ENCODE results near the gene MRPS7. TPM values are rescaled to one million over a fixed set of nuclear protein-coding genes. Genes with fewer than 3 reads are reported as not detected.
A peak's percentile ranks its signal among the peaks of the same experiment; 100 is the strongest.

The MRPS7 gene
- total RNA-seq, 1 experiment from 2014 or later: 94.7 TPM

GRCh38 chr17:75267153-75267410 lies 5.4 kb downstream of the MRPS7 start (continued):
- TF ChIP-seq ZNF512 (CRISPR knock-in tag; IDR thresholded peaks at IDR 0.05; ENCODE audit: borderline replicate concordance) (no peak), ZNF532 (CRISPR knock-in tag; IDR thresholded peaks at IDR 0.05; ENCODE audit: borderline replicate concordance) (no peak), IRF1 (CRISPR knock-in tag; IDR thresholded peaks at IDR 0.05) (no peak), ZNF423 (CRISPR knock-in tag; IDR thresholded peaks at IDR 0.05) (no peak), AFF4 (CRISPR knock-in tag; IDR thresholded peaks at IDR 0.05; ENCODE audit: borderline replicate concordance) (no peak), HMGXB4 (CRISPR knock-in tag; IDR thresholded peaks at IDR 0.05) (no peak), SP1 (CRISPR knock-in tag; conservative IDR thresholded peaks at IDR 0.05) (no peak), NFATC4 (CRISPR knock-in tag; IDR thresholded peaks at IDR 0.05) (no peak), ELF4 (CRISPR knock-in tag; IDR thresholded peaks at IDR 0.05; ENCODE audit: low read depth) (no peak), CDX4 (CRISPR knock-in tag; IDR thresholded peaks at IDR 0.05; ENCODE audit: borderline replicate concordance) (no peak)

GRCh38 chr17:75267411-75268232 lies 5.9 kb downstream of the MRPS7 start:
- peak overlapping the region; percentile 82 for H3K27ac Mint-ChIP-seq
- TF ChIP-seq GTF2I (CRISPR knock-in tag; conservative IDR thresholded peaks at IDR 0.05): no peak
- TF ChIP-seq RORB (CRISPR knock-in tag; IDR thresholded peaks at IDR 0.05): no peak
- no peak for TF ChIP-seq OVOL2 (CRISPR knock-in tag; IDR thresholded peaks at IDR 0.05; ENCODE audit: borderline replicate concordance)
- no peak for TF ChIP-seq ZNF263 (CRISPR knock-in tag; IDR thresholded peaks at IDR 0.05; ENCODE audit: low read depth)
- no peak for TF ChIP-seq ZSCAN18 (CRISPR knock-in tag; IDR thresholded peaks at IDR 0.05)
- no peak for TF ChIP-seq RELA (CRISPR knock-in tag; IDR thresholded peaks at IDR 0.05; ENCODE audit: borderline replicate concordance)
- 0 out of 2 replicates have a peak, but pooled peaks have one; percentile 64 for TF ChIP-seq ZNF281 (CRISPR knock-in tag; IDR thresholded peaks at IDR 0.05)

More at GRCh38 chr17:75267411-75268232, 5.9 kb downstream of the MRPS7 start:
- peaks cover 35% of the 10 kb centered on the region for H3K36me3 Mint-ChIP-seq
- H3K4me1 Mint-ChIP-seq: peaks cover 21% of the 10 kb centered on the region
- H3K27me3 Mint-ChIP-seq (ENCODE audit: low read depth): no peaks in the 10 kb centered on the region
- CTCF ChIA-PET: interaction anchor here (0.7 to 8.7 kb wide), 8 partner anchors 11 to 249 kb away, joined by 3 to 155 read pairs (median 5); partner anchors contain the start of genes SLC25A19 and TSEN54
- POLR2A ChIA-PET: interaction anchor here (0.9 to 1.4 kb wide), 2 partner anchors 22 to 27 kb away, joined by 3 to 7 read pairs; partner anchors contain the start of gene SLC25A19
- no peaks in the 10 kb centered on the region for H3K9me3 Mint-ChIP-seq
- peak; percentile 78 for DNase-seq (ENCODE audit: low spot score)
- ATAC-seq: peak; percentile 68
- H3K4me3 Mint-ChIP-seq: no peak overlapping the region
